HCEC 1CT (cell line): ENCODE measurements around the gene CNTD1.
A peak's percentile ranks its signal among the peaks of the same experiment; 100 is the strongest.
"Not testable (repeated sequence)": the region's sequence is repeated elsewhere in the genome, so short reads cannot be mapped to it uniquely, and the experiment has no call there.

Experiments
- DNase-seq: peaks from one replicate; pipeline ENCODE4 v3.0.0-alpha.2; 2017

The CNTD1 gene, protein sequence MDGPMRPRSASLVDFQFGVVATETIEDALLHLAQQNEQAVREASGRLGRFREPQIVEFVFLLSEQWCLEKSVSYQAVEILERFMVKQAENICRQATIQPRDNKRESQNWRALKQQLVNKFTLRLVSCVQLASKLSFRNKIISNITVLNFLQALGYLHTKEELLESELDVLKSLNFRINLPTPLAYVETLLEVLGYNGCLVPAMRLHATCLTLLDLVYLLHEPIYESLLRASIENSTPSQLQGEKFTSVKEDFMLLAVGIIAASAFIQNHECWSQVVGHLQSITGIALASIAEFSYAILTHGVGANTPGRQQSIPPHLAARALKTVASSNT

DNA sequence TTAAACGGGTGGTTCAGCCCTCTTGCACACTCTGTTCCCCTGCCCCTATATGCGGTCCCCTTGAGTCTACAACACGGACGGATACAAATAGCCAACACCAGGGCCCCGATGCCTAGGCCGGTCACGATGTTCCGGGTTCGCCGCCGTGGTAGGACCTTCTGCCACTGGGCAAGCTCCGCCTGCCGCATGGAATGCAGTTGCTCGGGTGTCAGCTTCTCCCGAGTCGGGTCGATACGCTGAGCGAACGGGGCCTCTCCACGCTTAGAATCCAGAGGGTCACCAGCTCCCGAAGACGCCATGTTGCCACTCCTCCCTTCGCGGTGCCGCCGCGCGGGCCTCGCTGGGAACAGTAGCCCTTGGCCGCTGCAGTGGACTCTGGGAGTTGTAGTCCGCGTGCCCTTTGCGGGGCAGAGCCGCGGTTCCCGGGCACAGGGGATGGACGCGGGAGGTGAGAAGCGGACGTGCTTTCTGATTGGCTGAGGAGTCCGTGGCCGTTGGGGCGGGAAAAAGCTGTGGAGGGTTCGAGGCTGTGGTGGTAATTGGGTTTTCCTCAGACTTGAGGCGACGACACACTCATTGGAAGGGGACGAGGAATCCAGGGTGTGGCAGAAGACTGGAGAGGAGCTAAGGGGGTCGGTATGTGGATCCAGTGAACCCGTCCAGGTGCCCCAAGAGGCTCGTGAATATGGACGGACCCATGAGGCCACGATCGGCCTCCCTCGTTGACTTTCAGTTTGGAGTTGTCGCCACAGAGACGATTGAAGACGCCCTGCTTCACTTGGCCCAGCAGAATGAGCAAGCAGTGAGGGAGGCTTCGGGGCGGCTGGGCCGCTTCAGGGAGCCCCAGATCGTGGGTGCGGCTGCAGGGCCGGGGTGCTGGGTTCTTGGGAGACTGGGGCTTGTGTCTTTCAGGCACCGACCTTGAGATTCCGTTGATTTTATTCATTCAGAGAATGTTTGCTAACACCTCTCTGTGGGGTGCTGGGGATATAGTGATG, at the start of gene CNTD1, which contains the start of gene COA3:
CNTD1 (plus strand) TSS at position 479 of the 998 bp plus-strand sequence; CDS start at position 686, 207 bp downstream.
COA3 (minus strand) TSS at position 322 of the 998 bp plus-strand sequence; CDS start at position 299, 23 bp downstream.
- DNase-seq: peak; percentile 82

DNA sequence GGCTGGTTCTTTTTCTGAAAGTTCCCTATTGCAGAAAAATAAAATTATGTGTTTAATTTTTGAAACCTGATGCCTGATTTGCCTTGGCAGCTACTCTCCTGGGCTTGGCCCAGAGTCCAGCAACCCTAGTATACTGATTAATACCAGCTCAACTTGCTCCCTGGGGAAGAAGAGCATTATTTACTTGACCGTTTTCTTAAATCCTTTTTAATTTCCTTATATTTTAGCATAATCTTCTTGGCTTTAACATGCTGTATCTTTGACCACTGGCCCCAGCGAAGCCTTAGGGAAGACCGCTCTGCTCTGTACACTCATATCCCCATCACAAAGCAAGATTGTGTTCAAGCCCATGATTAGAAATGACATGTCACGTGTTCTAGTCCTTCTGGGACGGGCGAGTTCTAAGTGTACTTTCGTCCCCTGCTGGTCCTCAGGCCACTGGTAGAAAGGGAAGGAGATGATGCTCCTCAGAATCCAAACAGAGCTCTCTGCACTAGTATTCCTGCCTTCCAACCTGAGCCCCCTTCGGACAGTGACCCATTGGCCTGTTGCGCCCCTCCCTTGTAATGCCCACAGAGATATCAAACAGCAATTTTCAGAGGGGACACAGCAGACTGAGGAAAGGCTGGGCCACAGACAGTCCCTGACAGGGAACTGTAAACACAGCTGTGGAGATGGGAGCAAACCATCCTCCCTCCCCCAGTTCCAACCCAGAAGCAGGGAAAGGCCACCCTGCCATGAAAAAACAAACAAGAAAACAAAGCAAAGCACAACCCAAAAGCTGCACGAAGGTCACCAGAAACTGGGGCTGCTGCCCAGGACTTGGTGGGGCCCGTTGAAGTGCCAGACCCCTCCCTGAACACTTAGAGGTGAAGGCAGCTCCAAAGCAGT, 49.5 kb upstream of the CNTD1 start:
- DNase-seq: no peak

DNA sequence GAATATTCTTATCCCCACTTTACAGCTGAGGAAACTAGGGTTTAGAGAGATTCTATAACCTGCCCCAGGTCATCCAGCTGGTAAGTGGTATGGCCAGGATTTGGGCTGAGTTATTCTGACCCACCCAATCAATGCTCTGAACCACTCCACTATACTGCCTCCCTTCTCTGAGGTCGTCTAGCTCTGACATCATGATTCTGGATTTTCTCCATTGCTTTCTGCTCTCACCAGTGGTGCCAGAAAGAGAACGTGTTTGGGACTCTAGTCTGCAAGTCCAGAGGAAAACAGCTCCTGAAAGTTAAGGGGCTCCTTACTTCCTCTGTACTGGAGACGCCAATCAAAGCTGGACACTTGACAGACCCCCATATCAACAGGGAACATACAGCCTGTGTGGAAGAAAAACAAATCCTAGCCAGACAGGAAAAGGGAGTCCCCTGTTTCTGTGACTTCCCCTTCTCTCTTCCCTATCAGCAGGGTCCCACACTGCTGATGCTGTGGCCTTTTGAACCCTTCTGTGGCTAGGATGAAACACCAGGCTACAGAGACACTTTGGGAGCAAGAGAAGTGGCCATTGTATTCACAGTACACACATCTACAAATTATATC, 47.8 kb upstream of the CNTD1 start:
- no peak for DNase-seq

DNA sequence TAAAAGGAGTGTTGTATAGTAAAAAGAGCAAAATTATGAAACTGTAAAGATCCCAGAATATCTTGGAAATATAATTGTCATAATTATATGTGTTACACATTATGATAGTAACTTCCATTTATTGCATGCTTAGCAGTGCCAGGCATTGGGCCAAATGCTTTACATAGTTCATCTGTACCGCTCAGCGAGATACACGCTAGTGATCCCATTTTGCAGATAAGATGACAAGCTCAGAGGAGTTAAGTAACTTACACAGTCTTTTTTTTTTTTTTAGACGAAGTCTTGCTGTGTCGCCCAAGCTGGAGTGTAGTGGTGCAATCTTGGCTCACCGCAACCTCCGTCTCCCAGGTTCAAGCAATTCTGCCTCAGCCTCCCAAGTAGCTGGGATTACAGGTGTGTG, 47.0 kb upstream of the CNTD1 start:
- DNase-seq: no peak

DNA sequence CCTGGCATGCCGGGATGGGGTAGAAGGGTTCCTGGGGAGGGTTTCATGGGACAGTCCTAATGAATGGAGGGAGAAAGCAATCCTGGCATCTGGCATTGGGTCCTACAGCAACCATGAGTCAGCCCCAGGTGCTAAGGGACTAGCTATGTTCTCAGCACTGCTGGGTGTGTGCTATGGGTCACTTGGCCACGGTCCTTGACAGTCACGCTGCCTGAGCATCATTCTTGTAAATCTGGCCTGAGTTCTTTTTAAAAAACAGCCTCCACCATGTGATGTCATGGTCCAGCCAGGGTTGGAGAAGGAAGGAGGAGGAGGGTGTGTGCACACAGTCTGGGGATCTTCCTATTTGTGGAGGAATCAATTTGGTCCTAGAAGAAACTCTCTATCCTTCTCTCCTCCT, 43.9 kb upstream of the CNTD1 start:
- DNase-seq: no peak

DNA sequence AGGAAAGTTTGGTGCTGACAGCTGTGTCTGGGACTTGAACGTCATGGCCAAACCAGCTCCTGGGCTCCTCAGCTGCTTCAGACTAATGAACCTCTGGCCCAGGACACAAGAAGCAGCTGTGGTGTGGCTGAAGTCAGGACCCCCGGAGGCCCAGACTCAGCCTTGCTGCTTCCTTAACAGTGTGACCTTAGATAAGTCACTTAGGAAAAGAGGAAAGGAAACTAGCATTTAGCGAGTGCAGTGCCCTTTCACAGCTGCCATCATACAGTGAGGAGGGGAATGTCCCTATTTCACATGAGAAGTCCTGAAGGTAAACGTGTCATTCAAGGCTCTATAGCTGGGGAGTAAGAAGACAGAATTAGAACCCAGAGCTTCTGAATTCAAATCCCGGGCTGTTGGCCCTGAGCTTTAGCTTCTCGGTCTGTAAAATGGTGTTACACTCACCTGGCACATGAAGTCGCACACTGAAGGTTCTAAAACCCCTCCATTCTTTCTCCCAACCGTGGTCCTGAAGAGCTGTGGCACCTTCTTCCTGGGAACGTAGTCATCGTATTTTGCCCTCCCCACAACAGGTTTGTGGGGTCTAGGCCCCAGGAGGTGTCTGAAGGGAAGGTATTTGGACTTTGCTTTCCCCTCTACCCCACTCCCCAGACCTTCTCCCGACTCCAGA, 38.5 kb upstream of the CNTD1 start:
- DNase-seq: no peak

DNA sequence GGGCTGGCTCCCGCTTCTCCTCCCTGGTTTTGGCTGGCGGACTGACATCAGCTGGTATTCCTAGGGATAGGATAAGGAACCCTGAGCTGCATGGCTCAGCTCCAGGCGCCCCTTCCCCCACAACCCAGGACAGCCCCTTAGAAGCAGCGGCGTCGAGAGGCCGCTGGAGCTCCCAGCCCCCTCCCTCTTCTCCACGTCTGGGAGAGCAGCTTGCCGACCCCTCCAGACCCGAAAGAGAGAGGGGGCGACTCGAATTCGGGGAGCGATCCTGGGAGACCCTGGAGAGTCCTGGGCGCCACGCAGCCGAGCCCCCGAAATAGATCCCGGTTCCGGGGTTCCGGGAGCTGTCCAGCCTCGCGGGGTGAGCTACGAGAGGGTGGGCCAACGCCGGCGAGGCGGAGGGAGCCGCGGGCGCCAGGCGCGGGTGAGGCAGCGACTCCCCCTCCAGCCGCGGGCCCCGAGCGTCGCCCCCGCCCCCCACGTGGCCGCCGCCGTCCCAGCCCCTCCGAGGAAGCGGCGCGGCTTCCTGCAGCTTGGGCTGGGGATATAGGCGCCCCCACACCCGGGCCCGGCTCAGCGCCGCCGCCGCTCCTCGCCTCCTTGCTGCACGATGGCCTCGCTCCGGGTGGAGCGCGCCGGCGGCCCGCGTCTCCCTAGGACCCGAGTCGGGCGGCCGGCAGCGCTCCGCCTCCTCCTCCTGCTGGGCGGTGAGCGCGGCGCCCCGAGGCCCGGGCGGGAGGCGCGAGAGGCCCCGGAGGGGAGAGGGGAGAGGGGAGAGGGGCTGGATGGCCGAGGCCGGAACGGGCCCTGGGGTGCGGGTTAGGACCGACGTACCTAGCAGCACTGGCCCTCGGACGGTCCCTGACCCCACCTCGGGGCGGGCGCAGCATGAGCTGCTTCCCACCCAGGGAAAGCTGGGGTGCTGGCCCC, 37.7 kb upstream of the CNTD1 start, which contains the start of gene RAMP2:
RAMP2 (plus strand) TSS at position 576 of the 930 bp plus-strand sequence; CDS start at position 611, 35 bp downstream.
- no peak for DNase-seq

DNA sequence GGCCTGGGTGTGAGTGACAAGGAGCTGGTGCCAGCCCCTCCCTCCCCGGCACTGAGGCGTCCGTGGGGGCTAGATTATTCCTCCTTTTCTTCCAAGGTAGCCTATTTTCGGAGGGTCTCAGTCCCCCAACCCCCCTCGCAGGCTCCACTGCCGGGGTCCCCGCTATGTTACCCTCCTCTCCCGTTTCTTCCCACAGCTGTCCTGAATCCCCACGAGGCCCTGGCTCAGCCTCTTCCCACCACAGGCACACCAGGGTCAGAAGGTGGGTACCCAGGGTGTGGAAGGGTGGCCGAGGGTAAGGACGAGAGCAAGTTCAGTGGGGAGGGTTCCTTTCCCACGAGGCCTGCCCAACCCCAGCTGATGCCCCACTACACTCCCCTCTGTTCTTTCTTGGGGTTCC, 37.0 kb upstream of the CNTD1 start:
- DNase-seq: no peak

DNA sequence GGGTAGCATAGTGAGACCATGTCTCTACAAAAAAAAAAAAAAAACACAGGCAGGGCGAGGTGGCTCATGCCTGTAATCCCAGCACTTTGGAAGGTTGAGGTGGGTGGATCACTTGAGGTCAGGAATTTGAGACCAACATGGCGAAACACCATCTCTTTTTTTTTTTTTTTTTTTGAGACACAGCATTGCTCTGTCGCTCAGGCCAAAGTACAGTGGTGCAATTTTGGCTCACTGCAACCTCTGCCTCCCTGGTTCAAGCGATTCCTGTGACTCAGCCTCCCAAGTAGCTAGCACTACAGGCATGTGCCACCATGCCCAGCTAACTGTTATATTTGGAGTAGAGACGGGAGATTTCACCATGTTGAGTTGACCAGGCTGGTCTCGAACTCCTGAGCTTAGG, 32.5 kb upstream of the CNTD1 start:
- DNase-seq: no peak

DNA sequence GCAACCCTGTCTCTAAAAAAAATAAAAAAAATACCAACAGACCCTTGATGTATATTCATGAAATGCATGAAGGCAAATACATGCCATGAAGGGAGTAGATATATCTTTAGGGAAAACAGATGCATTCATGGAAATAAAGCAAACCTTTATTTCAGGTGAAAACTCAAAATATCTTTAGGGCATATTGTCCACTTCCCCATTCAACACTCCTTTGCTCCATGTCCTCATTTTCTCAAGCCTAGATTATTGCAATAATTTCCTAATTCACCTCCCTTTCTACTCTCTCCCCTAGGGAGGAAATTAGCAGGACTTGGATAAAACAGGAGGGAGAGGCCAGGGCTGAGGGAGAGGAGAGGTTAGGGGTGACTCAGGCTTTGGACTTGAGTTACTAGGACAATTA, 31.1 kb upstream of the CNTD1 start:
- DNase-seq: no peak

DNA sequence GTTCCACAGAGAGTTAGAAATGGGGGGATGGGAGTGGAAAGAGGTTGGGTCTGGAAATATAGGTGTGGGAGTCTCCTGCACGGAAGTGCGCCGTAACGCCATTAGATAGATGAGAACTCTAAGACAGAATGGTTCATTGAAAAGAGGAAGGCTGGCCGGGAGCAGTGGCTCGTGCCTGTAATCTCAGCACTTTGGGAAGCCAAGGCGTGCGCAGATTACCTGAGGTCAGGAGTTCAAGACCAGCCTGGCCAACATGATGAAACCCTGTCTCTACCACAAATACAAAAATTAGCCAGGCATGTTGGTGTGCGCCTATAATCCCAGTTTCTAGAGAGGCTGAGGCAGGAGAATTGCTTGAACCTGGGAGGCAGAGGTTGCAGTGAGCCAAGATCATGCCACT, 30.7 kb upstream of the CNTD1 start:
- not testable (repeated sequence) for DNase-seq

DNA sequence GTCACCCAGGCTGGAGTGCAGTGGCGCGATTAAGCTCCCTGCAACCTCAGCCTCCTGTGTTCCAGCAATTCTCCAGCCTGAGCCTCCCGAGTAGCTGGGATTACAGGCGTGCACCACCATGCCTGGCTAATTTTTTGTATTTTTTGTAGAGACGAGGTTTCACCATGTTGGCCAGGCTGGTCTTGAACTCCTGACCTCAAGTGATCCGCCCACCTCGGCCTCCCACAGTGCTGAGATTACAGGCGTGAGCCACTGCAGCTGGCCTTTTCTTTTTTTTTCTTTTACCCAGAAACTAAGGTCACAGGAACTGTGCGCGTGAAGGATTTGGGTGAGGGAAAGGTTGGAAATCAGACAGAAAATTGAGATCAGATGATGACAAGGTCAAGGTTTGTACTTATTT, 28.7 kb upstream of the CNTD1 start:
- not testable (repeated sequence) for DNase-seq

DNA sequence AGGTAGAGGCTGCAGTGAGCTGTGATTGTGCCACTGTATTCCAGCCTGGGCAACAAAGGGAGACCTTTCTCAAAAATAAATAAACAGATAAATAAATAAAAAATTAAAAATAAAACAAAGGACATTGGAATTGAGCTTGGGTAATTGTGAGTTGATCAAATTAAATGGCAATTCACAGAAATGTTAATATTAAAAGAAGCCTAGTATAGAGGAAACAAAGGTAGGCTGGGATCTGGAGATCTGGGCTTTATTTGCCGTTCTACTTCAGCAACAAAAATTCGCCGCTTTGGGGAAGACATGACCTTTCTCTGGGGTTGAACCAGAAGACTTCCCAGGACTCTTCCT, 25.7 kb upstream of the CNTD1 start:
- no peak for DNase-seq

DNA sequence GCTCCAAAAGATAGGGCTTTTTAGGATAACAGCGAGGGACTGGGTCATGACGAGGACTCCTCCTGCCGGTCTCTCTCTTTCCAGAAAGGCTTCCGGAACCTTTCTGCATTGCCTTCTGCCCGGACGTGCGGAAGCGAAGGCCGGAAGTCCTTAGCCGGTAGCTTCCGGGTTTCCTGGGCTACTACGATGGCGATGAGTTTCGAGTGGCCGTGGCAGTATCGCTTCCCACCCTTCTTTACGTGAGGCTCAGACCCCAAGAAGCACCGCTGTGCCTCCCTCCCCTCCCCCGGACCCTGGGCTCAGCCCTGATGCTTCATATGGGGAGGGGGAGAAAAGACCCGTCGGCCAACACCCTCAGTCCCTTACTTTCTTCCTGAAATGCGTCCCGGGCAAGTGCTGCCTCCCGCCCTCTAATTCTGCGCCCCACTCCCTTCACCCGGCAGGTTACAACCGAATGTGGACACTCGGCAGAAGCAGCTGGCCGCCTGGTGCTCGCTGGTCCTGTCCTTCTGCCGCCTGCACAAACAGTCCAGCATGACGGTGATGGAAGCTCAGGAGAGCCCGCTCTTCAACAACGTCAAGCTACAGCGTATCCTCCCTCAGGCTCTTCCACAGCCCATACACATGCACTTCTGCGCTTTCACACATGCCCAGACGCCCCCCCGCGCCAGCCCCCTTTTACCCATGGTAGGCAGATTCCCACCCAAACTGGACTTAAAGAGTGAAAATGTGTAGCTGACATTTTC, 25.2 kb upstream of the CNTD1 start, which contains the start of gene VPS25:
VPS25 (plus strand) TSS at position 160 of the 746 bp plus-strand sequence; CDS start at position 187, 27 bp downstream.
- DNase-seq: peak; percentile 81

DNA sequence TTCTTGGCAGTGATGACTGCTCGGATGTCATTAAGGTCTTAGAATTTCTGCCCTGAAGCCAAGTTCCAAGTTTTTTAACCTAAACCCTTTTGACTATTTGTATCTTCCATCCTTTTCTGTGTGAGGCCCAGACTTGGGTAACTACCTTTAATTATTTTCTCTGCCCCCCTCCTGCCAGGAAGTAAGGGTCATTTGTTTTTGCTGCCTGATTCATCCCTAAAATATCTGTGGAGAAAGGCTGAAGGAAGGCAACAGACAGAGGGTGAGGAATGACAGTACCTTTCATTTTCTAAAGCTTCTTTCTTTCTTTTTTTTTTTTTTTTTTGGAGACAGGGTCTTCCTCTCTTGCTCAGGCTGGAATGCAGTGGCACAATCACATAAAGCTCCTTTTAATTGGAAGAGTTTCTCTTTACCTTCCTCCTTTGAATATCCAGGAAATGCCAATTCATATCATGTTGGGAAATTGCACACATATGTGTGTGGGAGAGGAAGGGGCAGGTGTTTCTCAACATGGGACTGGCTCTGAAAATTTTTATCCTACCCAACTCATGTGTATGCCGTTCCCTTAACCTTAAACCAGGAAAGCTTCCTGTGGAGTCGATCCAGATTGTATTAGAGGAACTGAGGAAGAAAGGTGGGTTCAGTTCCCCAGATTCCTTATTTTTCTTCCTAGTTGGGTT, 24.5 kb upstream of the CNTD1 start:
- peak; percentile 59 for DNase-seq

DNA sequence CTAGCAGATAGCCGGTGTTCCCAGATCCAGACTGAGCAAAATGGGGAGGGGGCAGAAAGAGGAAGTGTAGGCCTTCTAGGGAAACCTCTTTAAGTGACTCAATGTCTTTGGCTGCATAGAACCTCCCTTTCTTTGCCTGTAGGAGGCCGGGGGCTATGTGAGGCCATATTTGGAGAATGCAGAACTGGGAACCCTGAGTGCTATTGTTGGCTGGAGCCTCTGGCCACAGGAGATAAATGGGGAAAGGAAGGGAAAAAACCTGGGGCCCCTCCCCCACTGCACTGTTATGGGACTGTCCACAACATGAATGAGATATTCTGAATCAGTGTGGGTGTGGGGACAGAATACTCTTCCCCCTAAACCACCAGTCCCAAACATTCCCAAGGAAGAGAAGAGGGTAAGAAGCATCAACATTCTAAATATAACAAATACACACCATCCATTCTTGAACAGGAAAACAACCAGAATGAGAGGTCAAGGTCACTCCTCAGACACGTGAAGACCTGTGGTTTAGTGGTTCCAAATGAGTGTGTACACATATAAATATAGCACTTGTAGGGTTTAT, 23.0 kb upstream of the CNTD1 start:
- no peak for DNase-seq

DNA sequence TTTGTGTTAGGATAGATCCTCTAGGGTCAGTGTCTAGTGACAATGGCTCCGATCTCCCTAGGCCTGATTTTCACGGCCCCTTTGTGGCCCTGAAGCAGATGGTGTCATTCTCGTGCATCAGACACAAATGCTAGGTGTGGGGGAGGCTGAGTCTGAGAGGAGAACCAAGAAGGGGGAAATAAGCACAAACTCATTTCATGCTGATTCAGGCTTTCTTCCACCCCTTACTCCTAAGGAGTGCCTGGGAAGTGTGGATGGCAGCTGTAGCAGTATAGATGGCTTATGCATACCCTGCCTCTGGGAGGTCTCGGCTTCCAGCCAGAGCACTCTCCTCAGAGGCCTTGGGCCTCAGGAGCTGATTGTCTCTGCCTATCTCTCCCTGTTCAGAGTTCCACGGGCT, 20.1 kb upstream of the CNTD1 start:
- DNase-seq: no peak

DNA sequence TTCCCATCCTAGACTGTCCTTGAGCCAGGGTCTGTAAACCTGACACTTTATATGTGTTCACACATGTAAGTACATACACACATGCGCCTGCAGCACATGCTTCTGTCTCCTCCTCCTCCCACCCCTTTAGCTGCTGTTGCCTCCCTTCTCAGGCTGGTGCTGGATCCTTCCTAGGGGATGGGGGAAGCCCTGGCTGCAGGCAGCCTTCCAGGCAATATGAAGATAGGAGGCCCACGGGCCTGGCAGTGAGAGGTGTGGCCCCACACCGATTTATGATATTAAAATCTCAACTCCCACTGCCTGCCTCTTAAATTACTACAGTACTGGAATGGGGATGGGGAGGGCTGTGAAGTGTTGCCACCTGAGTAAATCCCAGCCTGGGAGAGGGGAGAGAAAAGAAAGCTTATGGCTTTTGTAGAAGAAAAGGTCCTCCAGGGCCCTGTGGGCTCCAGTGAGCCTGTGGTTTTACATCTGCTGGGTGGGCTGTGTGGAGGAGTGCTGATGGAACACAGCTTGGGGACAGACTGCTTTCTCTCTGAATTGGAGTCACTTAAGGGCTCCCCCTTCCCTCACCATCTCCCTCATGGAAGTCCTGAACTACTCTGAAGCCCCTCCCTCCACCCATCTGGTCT, 19.2 kb upstream of the CNTD1 start:
- DNase-seq: no peak
